Fibroblast of upper back skin (primary cell): ENCODE data around the gene PPP1R7.

Source experiments
- DNase-seq: peaks from one replicate; pipeline ENCODE4 v3.0.0-alpha.2; 2013

The PPP1R7 gene

GRCh38 chr2:241216211-241216761, 66.0 kb downstream of the PPP1R7 start:
- DNase-seq = peak; percentile 31

- peak; percentile 63 for DNase-seq
Observed at GRCh38 chr2:241217320-241218031, 67.2 kb downstream of the PPP1R7 start.

GRCh38 chr2:241218131-241219029, 68.1 kb downstream of the PPP1R7 start:
- DNase-seq = peak; percentile 37

GRCh38 chr2:241219030-241219382, 68.7 kb downstream of the PPP1R7 start:
- no peak for DNase-seq

- DNase-seq = no peak
Observed at GRCh38 chr2:241219856-241220356, 69.6 kb downstream of the PPP1R7 start.

- DNase-seq = peak; percentile 10
Observed at GRCh38 chr2:241223211-241224017, 73.1 kb downstream of the PPP1R7 start.

GRCh38 chr2:241224018-241224850, 74.0 kb downstream of the PPP1R7 start:
- DNase-seq = peak; percentile 62

GRCh38 chr2:241224851-241225438, 74.7 kb downstream of the PPP1R7 start:
- no peak for DNase-seq

GRCh38 chr2:241225545-241225944, 75.3 kb downstream of the PPP1R7 start:
- DNase-seq = no peak

GRCh38 chr2:241225983-241226382, 75.7 kb downstream of the PPP1R7 start:
- no peak for DNase-seq

GRCh38 chr2:241226723-241227572, 76.7 kb downstream of the PPP1R7 start:
- peak; percentile 31 for DNase-seq

GRCh38 chr2:241227594-241227993, 77.3 kb downstream of the PPP1R7 start:
- no peak for DNase-seq

GRCh38 chr2:241228081-241228859, 78.0 kb downstream of the PPP1R7 start:
- DNase-seq = peak; percentile 17

- no peak for DNase-seq
Observed at GRCh38 chr2:241228860-241229516, 78.7 kb downstream of the PPP1R7 start.

- no peak for DNase-seq
Observed at GRCh38 chr2:241229563-241230401, 79.5 kb downstream of the PPP1R7 start.

GRCh38 chr2:241230435-241230834, 80.2 kb downstream of the PPP1R7 start:
- DNase-seq = no peak

GRCh38 chr2:241232736-241233575, 82.7 kb downstream of the PPP1R7 start:
- DNase-seq = no peak
